ENCODE data around the gene MGLL. TPM values are rescaled to one million over a fixed set of nuclear protein-coding genes. Genes with fewer than 3 reads are reported as not detected.

MGLL gene
- total RNA-seq, 1 donor from 2014 or later = 0.43 TPM

- Mint-ChIP-seq H3K27me3 (peaks cover 27% of the 10 kb centered on the region), H3K36me3 (ENCODE audit: insufficient read depth) (no peaks in the 10 kb centered on the region), H3K4me1 (ENCODE audit: low read depth) (peaks cover 2% of the 10 kb centered on the region), H3K4me3 (ENCODE audit: low read depth) (no peak overlapping the region), H3K9me3 (ENCODE audit: low read depth) (no peaks in the 10 kb centered on the region), H3K27ac (no peak overlapping the region)
- no peak for DNase-seq (ENCODE audit: low spot score, unreplicated experiment)
- TF ChIP-seq, protein P1, sequence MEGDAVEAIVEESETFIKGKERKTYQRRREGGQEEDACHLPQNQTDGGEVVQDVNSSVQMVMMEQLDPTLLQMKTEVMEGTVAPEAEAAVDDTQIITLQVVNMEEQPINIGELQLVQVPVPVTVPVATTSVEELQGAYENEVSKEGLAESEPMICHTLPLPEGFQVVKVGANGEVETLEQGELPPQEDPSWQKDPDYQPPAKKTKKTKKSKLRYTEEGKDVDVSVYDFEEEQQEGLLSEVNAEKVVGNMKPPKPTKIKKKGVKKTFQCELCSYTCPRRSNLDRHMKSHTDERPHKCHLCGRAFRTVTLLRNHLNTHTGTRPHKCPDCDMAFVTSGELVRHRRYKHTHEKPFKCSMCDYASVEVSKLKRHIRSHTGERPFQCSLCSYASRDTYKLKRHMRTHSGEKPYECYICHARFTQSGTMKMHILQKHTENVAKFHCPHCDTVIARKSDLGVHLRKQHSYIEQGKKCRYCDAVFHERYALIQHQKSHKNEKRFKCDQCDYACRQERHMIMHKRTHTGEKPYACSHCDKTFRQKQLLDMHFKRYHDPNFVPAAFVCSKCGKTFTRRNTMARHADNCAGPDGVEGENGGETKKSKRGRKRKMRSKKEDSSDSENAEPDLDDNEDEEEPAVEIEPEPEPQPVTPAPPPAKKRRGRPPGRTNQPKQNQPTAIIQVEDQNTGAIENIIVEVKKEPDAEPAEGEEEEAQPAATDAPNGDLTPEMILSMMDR (IDR thresholded peaks at IDR 0.05; ENCODE audit: unreplicated experiment) = no peak
Observed at GRCh38 chr3:127744253-127744815, 78.0 kb downstream of the MGLL start.

GRCh38 chr3:127743351-127744252 lies 78.7 kb downstream of the MGLL start:
- Mint-ChIP-seq H3K27me3 (peaks cover 21% of the 10 kb centered on the region), H3K4me3 (ENCODE audit: low read depth) (no peak overlapping the region), H3K4me1 (ENCODE audit: low read depth) (peaks cover 2% of the 10 kb centered on the region), H3K27ac (no peak overlapping the region), H3K9me3 (ENCODE audit: low read depth) (no peaks in the 10 kb centered on the region), H3K36me3 (ENCODE audit: insufficient read depth) (no peaks in the 10 kb centered on the region)
- DNase-seq (ENCODE audit: low spot score, unreplicated experiment) = no peak
- TF ChIP-seq, protein P1 (IDR thresholded peaks at IDR 0.05; ENCODE audit: unreplicated experiment) = no peak

- H3K36me3 Mint-ChIP-seq (ENCODE audit: insufficient read depth) = no peaks in the 10 kb centered on the region
- peaks cover 21% of the 10 kb centered on the region for H3K27me3 Mint-ChIP-seq
- peaks cover 2% of the 10 kb centered on the region for H3K4me1 Mint-ChIP-seq (ENCODE audit: low read depth)
- no peak for DNase-seq (ENCODE audit: low spot score, unreplicated experiment)
- TF ChIP-seq, protein P1 (IDR thresholded peaks at IDR 0.05; ENCODE audit: unreplicated experiment) = no peak
- H3K27ac Mint-ChIP-seq = no peak overlapping the region
- H3K9me3 Mint-ChIP-seq (ENCODE audit: low read depth) = no peaks in the 10 kb centered on the region
- no peak overlapping the region for H3K4me3 Mint-ChIP-seq (ENCODE audit: low read depth)
Observed at GRCh38 chr3:127742580-127742979, 79.7 kb downstream of the MGLL start.

DNA sequence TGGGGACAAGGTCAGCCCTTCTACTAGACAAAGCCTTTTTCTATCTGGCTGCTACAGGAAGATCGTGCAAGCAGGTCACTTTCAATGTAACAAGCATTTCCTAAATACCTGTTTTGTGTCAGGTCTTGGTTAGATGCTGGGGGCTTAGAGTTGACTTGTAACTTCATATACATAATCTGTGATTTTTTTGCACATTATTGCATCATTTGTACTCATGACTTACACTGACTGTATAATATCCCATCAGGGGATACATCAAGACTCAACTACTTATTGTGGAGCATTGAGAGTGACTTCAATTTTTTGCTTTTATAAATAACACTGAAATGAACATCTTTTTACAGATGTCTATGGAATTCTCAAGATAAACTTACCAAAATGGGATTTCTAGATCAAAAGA lies 80.6 kb downstream of the MGLL start:
- Mint-ChIP-seq H3K27ac (no peak overlapping the region), H3K9me3 (ENCODE audit: low read depth) (no peaks in the 10 kb centered on the region), H3K27me3 (peaks cover 21% of the 10 kb centered on the region), H3K36me3 (ENCODE audit: insufficient read depth) (no peaks in the 10 kb centered on the region), H3K4me3 (ENCODE audit: low read depth) (no peak overlapping the region), H3K4me1 (ENCODE audit: low read depth) (peaks cover 2% of the 10 kb centered on the region)
- DNase-seq (ENCODE audit: low spot score, unreplicated experiment) = no peak
- TF ChIP-seq, protein P1 (IDR thresholded peaks at IDR 0.05; ENCODE audit: unreplicated experiment) = no peak

GRCh38 chr3:127741246-127741645 lies 81.1 kb downstream of the MGLL start:
- no peak overlapping the region for H3K4me3 Mint-ChIP-seq (ENCODE audit: low read depth)
- H3K36me3 Mint-ChIP-seq (ENCODE audit: insufficient read depth) = no peaks in the 10 kb centered on the region
- no peak overlapping the region for H3K27ac Mint-ChIP-seq
- peaks cover 1% of the 10 kb centered on the region for H3K4me1 Mint-ChIP-seq (ENCODE audit: low read depth)
- H3K27me3 Mint-ChIP-seq = peaks cover 21% of the 10 kb centered on the region
- no peaks in the 10 kb centered on the region for H3K9me3 Mint-ChIP-seq (ENCODE audit: low read depth)
- TF ChIP-seq, protein P1 (IDR thresholded peaks at IDR 0.05; ENCODE audit: unreplicated experiment) = no peak
- DNase-seq (ENCODE audit: low spot score, unreplicated experiment) = no peak
